ENCODE data around the gene ITGAX. TPM values are rescaled to one million over a fixed set of nuclear protein-coding genes. Genes with fewer than 3 reads are reported as not detected.

Gene ITGAX
- total and polyA plus RNA-seq, 2 experiments from 2014 or later = not detected

- H3K4me1 ChIP-seq (ENCODE audit: insufficient read depth) = peaks cover 12% of the 10 kb centered on the region
- Mint-ChIP-seq H3K27ac (no peak overlapping the region), H3K4me3 (peak overlapping the region; percentile 69), H3K36me3 (ENCODE audit: low read depth) (peaks cover 3% of the 10 kb centered on the region; the same call in 1 of the 3 replicates), H3K27me3 (ENCODE audit: insufficient read depth, low read depth, poor library complexity) (peaks cover 36% of the 10 kb centered on the region), H3K9me3 (peaks cover 4% of the 10 kb centered on the region; the same call in 1 of the 3 replicates), H3K4me1 (peaks cover 26% of the 10 kb centered on the region)
- ATAC-seq (no peak; the same call in 2 of the 3 replicates), DNase-seq (ENCODE audit: low spot score) (peak; percentile 29)
- peak overlapping the region; percentile 75 for H3K4me2 ChIP-seq
- H3K79me2 ChIP-seq (replicated peaks; ENCODE audit: insufficient read depth) = no peaks in the 10 kb centered on the region
- H3K36me3 ChIP-seq (ENCODE audit: insufficient read depth) = no peaks in the 10 kb centered on the region
- no peak overlapping the region for H3K27ac ChIP-seq (ENCODE audit: low read depth)
- no peaks in the 10 kb centered on the region for H3K9me2 ChIP-seq (ENCODE audit: insufficient read depth)
- TF ChIP-seq CTCF (conservative IDR thresholded peaks at IDR 0.05; ENCODE audit: low read depth in 2 of 2) (no peak), EZH2phosphoT487 (IDR thresholded peaks at IDR 0.05; ENCODE audit: unreplicated experiment) (no peak), REST (IDR thresholded peaks at IDR 0.05; ENCODE audit: unreplicated experiment) (no peak), JUNB (IDR thresholded peaks at IDR 0.05; ENCODE audit: unreplicated experiment) (no peak), STAT1 (IDR thresholded peaks at IDR 0.05; ENCODE audit: unreplicated experiment) (no peak), ZNF462 (CRISPR knock-in tag; IDR thresholded peaks at IDR 0.05) (no peak), ETS1 (IDR thresholded peaks at IDR 0.05) (no peak)
- H3K27me3 ChIP-seq (ENCODE audit: insufficient read depth) = peaks cover 39% of the 10 kb centered on the region
- no peaks in the 10 kb centered on the region for H3F3A ChIP-seq (replicated peaks; ENCODE audit: low read depth)
- peak overlapping the region; percentile 54 for H3K4me3 ChIP-seq
- H2AFZ ChIP-seq = peak overlapping the region; percentile 86; the same call in 1 of the 2 replicates
- no peaks in the 10 kb centered on the region for H4K20me1 ChIP-seq (replicated peaks; ENCODE audit: insufficient read depth)
These were observed 24.5 kb upstream of the ITGAX start for GRCh38 chr16:31330553-31330890.

Measured in GM23338 (cell line).